SK-N-SH (cell line): ENCODE results near the gene NDUFB11. TPM values are rescaled to one million over a fixed set of nuclear protein-coding genes. Genes with fewer than 3 reads are reported as not detected.
A peak's percentile ranks its signal among the peaks of the same experiment; 100 is the strongest.

Experiments
- CTCF ChIA-PET: fragments of 300-600, 350-600 bp; formaldehyde crosslinking; extraction: SDS; loops from one replicate; lab custom pipeline; 2021; lab: Yijun Ruan, JAX
- POLR2A ChIA-PET: fragments of 350-600 bp; sonication (Branson Sonifier 250); formaldehyde crosslinking; extraction: SDS; loops from one replicate; lab custom pipeline; 2020; ENCODE audit warnings: antibody characterized with exemption, inconsistent platforms; lab: Yijun Ruan, JAX
- DNase-seq: peaks from one replicate; pipeline ENCODE4 v3.0.0; 2012
- H2AFZ ChIP-seq: fragments of 200-600 bp; sonication (generic); 2 replicates; pipeline ENCODE4 v1.8.1; 2016; ENCODE audit warnings: antibody characterized with exemption, mild to moderate bottlenecking, low read depth
- H3F3A ChIP-seq: fragments of 200-600 bp; sonication (generic); replicated peaks from 2 replicates; pipeline ENCODE3; 2016; ENCODE audit warnings: antibody characterized with exemption, mild to moderate bottlenecking; ENCODE audit not compliant: insufficient read depth
- H3K27ac ChIP-seq, 2 experiments: fragments of 200-500 bp in 1 of 2; fragments of 200-600 bp in 1 of 2; sonication (Bioruptor generic) in 1 of 2; sonication (generic), shearing (Covaris generic) in 1 of 2; 2 replicates each; pipeline versions ENCODE4 v1.5.1 to v1.6.1; 2014 to 2016; ENCODE audit warnings: low read depth in 2 of 2, inconsistent platforms in 1 of 2, low read length in 1 of 2, mild to moderate bottlenecking in 1 of 2, mixed read lengths in 1 of 2
- H3K27me3 ChIP-seq: fragments of 200-600 bp; sonication (generic), shearing (Covaris generic); 2 replicates; pipeline ENCODE4 v1.6.1; 2016; ENCODE audit warnings: mixed run types; ENCODE audit not compliant: insufficient read depth
- H3K36me3 ChIP-seq, 2 experiments: fragments of 200-500 bp in 1 of 2; fragments of 200-600 bp in 1 of 2; sonication (Bioruptor generic) in 1 of 2; sonication (generic) in 1 of 2; replicated peaks in 1 of 2; 2 replicates each; pipeline versions ENCODE3 to v1.5.1; 2014 to 2016; ENCODE audit warnings: low read length in 1 of 2, mild to moderate bottlenecking in 1 of 2; ENCODE audit not compliant: insufficient read depth in 2 of 2, control insufficient read depth in 1 of 2
- H3K4me1 ChIP-seq, 2 experiments: fragments of 200-500 bp in 1 of 2; fragments of 200-600 bp in 1 of 2; sonication (Bioruptor generic) in 1 of 2; sonication (generic), shearing (Covaris generic) in 1 of 2; 2 replicates each; pipeline versions ENCODE4 v1.5.1 to v1.6.1; 2014 to 2016; ENCODE audit warnings: low read depth in 1 of 2, low read length in 1 of 2, mixed run types in 1 of 2; ENCODE audit not compliant: insufficient read depth in 2 of 2, control insufficient read depth in 1 of 2
- H3K4me2 ChIP-seq: fragments of 200-600 bp; sonication (generic), shearing (Covaris generic); 2 replicates; pipeline ENCODE4 v1.6.1; 2017; ENCODE audit warnings: mixed run types
- H3K4me3 ChIP-seq, 2 experiments: fragments of 200-500 bp in 1 of 2; fragments of 200-600 bp in 1 of 2; sonication (Bioruptor generic) in 1 of 2; sonication (generic), shearing (Covaris generic) in 1 of 2; 2 replicates each; pipeline versions ENCODE4 v1.5.1 to v1.8.1; 2014 to 2016; ENCODE audit warnings: low read depth in 2 of 2, inconsistent platforms in 1 of 2, low read length in 1 of 2, mild to moderate bottlenecking in 1 of 2, mixed read lengths in 1 of 2, moderate library complexity in 1 of 2
- H3K79me2 ChIP-seq: fragments of 200-600 bp; sonication (generic); 2 replicates; pipeline ENCODE4 v1.8.1; 2017; ENCODE audit warnings: mild to moderate bottlenecking; ENCODE audit not compliant: insufficient read depth
- H3K9ac ChIP-seq: fragments of 200-600 bp; sonication (generic); 2 replicates; pipeline ENCODE4 v1.6.1; 2017; ENCODE audit warnings: mixed run types
- H3K9me2 ChIP-seq: fragments of 200-600 bp; sonication (generic); 2 replicates; pipeline ENCODE4 v1.6.1; 2017; ENCODE audit warnings: mixed run types
- H3K9me3 ChIP-seq: fragments of 200-600 bp; sonication (generic); 2 replicates; pipeline ENCODE4 v1.6.1; 2017; ENCODE audit warnings: mixed run types, mild to moderate bottlenecking, moderate library complexity
- H4K20me1 ChIP-seq: fragments of 200-600 bp; sonication (generic); 2 replicates; pipeline ENCODE4 v1.6.1; 2017; ENCODE audit warnings: mild to moderate bottlenecking, mixed run types; ENCODE audit not compliant: insufficient read depth
- CHD2 ChIP-seq: fragments of 150-350 bp; IDR thresholded peaks from 2 replicates; pipeline ENCODE4 v1.6.1; 2018; ENCODE audit warnings: low read length; ENCODE audit not compliant: partially characterized antibody
- EP300 ChIP-seq, 2 experiments: IDR thresholded peaks; 2 replicates each; pipeline versions ENCODE4 v1.4.0 to v1.6.1; 2012; ENCODE audit warnings: borderline replicate concordance in 1 of 2, low read depth in 1 of 2, low read length in 1 of 2
- GABPA ChIP-seq: IDR thresholded peaks from 2 replicates; pipeline ENCODE4 v1.4.0; 2012; ENCODE audit warnings: low read depth, mild to moderate bottlenecking
- MAX ChIP-seq: IDR thresholded peaks from 2 replicates; pipeline ENCODE4 v1.4.0; 2012; ENCODE audit warnings: low read depth
- MEF2A ChIP-seq: IDR thresholded peaks from 2 replicates; pipeline ENCODE4 v1.4.0; 2012; ENCODE audit warnings: low read depth, borderline replicate concordance
- MXI1 ChIP-seq: IDR thresholded peaks from 2 replicates; pipeline ENCODE4 v1.6.1; 2012; ENCODE audit warnings: mild to moderate bottlenecking, low read depth, low read length, improper control_type of control experiment
- RAD21 ChIP-seq: IDR thresholded peaks from 2 replicates; pipeline ENCODE4 v1.6.1; 2012; ENCODE audit warnings: mild to moderate bottlenecking, low read length
- TCF12 ChIP-seq: IDR thresholded peaks from 2 replicates; pipeline ENCODE4 v1.4.0; 2012
- TEAD4 ChIP-seq: IDR thresholded peaks from 2 replicates; pipeline ENCODE4 v1.4.0; 2012; ENCODE audit warnings: mild to moderate bottlenecking, borderline replicate concordance; ENCODE audit not compliant: insufficient read depth
- WGBS: methylation state at CpG from one replicate; pipeline ENCODE4 v1.1.6; 2017; ENCODE audit warnings: low lambda C conversion rate; 5-methylcytosine and 5-hydroxymethylcytosine counted together
- polyA plus RNA-seq, 3 experiments: library from polyadenylated mRNA; depleted of rRNA; stranded (reverse); fragments of >200 nt; gene quantifications; 2 replicates each; pipeline ENCODE4 v1.2.3, GENCODE V29; 2012
- TF ChIP-seq, protein P1 (sequence below): IDR thresholded peaks from 2 replicates; pipeline ENCODE4 v1.6.1; 2012; ENCODE audit warnings: mild to moderate bottlenecking, low read depth, low read length, moderate library complexity

NDUFB11 gene
- polyA plus RNA-seq, 1 of the 3 experiments (the other 2 are of a cell fraction), result 107 TPM

- Histone ChIP-seq H2AFZ (no peak overlapping the region), H3K4me2 (no peak overlapping the region), H3K79me2 (peaks cover 14% of the 10 kb centered on the region), H3K9me2 (no peaks in the 10 kb centered on the region), H4K20me1 (no peaks in the 10 kb centered on the region), H3K36me3 (peaks cover 0 to 10% of the 10 kb centered on the region in 2 experiments), H3K4me1 (no peaks in the 10 kb centered on the region), H3K27ac (no peak overlapping the region), H3K9ac (no peak overlapping the region), H3K9me3 (no peaks in the 10 kb centered on the region), H3K4me3 (no peak overlapping the region), H3F3A (no peaks in the 10 kb centered on the region), H3K27me3 (peaks cover 28% of the 10 kb centered on the region; the same call in 1 of the 2 replicates)
- CTCF ChIA-PET, result no interaction called here
- DNase-seq, result peak; percentile 20
- 50% methylated on average over 14 of the region's 34 CpGs for WGBS
- TF ChIP-seq MXI1 (no peak), MAX (no peak), GABPA (no peak), TEAD4 (no peak), TCF12 (no peak), MEF2A (no peak)
- POLR2A ChIA-PET, result no interaction called here
These were observed 26.6 kb upstream of the NDUFB11 start for GRCh38 chrX:47170861-47171692.

DNA sequence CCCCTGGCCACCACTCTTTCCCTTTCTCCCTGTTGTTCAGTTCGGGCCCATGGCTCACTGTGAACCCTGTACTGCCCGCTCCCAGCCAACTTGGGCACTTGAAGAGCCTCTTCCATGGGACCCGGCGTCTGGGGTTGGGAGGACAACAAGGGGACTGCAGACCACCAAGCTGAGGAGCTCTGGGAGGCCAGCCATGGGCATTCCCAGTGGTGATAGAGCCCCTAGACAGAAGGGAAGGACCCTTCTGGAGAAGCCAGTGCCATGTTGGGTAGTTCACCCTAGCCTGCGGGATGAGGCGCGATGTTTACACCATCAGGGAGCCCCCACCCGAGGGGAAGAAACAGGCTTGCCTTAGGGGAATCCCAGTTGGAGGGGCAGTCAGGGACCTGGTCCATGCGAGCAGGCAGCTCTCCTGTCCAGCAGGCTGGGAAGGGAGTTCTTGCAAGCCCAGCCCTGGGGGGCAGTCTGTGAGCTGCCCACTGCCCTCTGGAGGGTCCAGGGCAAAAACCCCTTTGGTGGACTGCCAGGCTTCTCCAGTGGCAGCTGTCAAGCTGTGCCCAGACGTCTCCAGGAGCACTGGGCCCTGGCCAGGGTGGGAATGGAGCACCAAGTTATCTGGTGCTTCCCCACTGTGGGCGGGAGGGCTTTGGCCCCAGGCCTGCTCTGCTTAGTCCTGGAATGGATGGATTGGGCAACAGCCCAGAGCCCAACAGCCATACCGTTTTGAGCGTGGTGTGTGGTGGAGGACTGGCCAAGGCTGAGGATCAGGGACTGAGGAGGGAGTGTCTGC, 25.4 kb upstream of the NDUFB11 start:
- Histone ChIP-seq H3K36me3 (peaks cover 0 to 10% of the 10 kb centered on the region in 2 experiments), H2AFZ (no peak overlapping the region), H3K9ac (no peak overlapping the region), H3K79me2 (peaks cover 22% of the 10 kb centered on the region), H3K27me3 (peaks cover 33% of the 10 kb centered on the region; the same call in 1 of the 2 replicates), H3K4me3 (no peak overlapping the region), H3K4me1 (no peaks in the 10 kb centered on the region), H3K9me3 (no peaks in the 10 kb centered on the region), H3F3A (no peaks in the 10 kb centered on the region), H4K20me1 (no peaks in the 10 kb centered on the region), H3K27ac (no peak overlapping the region), H3K9me2 (no peaks in the 10 kb centered on the region), H3K4me2 (no peak overlapping the region)
- CTCF ChIA-PET, result no interaction called here
- DNase-seq, result peak; percentile 14
- POLR2A ChIA-PET, result no interaction called here
- no peak for TF ChIP-seq MEF2A
- TF ChIP-seq CHD2, result no peak
- TF ChIP-seq, protein P1, sequence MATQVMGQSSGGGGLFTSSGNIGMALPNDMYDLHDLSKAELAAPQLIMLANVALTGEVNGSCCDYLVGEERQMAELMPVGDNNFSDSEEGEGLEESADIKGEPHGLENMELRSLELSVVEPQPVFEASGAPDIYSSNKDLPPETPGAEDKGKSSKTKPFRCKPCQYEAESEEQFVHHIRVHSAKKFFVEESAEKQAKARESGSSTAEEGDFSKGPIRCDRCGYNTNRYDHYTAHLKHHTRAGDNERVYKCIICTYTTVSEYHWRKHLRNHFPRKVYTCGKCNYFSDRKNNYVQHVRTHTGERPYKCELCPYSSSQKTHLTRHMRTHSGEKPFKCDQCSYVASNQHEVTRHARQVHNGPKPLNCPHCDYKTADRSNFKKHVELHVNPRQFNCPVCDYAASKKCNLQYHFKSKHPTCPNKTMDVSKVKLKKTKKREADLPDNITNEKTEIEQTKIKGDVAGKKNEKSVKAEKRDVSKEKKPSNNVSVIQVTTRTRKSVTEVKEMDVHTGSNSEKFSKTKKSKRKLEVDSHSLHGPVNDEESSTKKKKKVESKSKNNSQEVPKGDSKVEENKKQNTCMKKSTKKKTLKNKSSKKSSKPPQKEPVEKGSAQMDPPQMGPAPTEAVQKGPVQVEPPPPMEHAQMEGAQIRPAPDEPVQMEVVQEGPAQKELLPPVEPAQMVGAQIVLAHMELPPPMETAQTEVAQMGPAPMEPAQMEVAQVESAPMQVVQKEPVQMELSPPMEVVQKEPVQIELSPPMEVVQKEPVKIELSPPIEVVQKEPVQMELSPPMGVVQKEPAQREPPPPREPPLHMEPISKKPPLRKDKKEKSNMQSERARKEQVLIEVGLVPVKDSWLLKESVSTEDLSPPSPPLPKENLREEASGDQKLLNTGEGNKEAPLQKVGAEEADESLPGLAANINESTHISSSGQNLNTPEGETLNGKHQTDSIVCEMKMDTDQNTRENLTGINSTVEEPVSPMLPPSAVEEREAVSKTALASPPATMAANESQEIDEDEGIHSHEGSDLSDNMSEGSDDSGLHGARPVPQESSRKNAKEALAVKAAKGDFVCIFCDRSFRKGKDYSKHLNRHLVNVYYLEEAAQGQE, result no peak
- no peak for TF ChIP-seq EP300 (IDR thresholded peaks at IDR 0.05; ENCODE audit: borderline replicate concordance in 1 of 2, low read depth in 1 of 2, low read length in 1 of 2)
- TF ChIP-seq RAD21, result no peak
- WGBS, result 55% methylated on average over 10 of the region's 13 CpGs
